Smooth muscle cell (in vitro differentiated cells): Measurements from ENCODE around the gene PRIMA1. TPM values are rescaled to one million over a fixed set of nuclear protein-coding genes. Genes with fewer than 3 reads are reported as not detected.

Experiments
- DNase-seq: peaks from one replicate; lab custom pipeline; 2025; ENCODE audit not compliant: unreplicated experiment; lab: John Stamatoyannopoulos, UW
- H2AFZ ChIP-seq: fragments of 200-600 bp; sonication (generic); 2 replicates; pipeline ENCODE4 v1.6.0; 2016; ENCODE audit warnings: antibody characterized with exemption, low read depth, mild to moderate bottlenecking
- H3F3A ChIP-seq: fragments of 200-600 bp; sonication (generic); 2 replicates; pipeline ENCODE4 v1.6.0; 2017; ENCODE audit warnings: antibody characterized with exemption, low read depth
- H3K27ac ChIP-seq: fragments of 200-600 bp; sonication (generic); 2 replicates; pipeline ENCODE4 v1.5.1; 2016; ENCODE audit warnings: low read depth, mild to moderate bottlenecking
- H3K27me3 ChIP-seq: fragments of 200-600 bp; sonication (generic); 2 replicates; pipeline ENCODE4 v1.6.1; 2016; ENCODE audit warnings: low read depth, mild to moderate bottlenecking
- H3K36me3 ChIP-seq: fragments of 200-600 bp; sonication (generic); 2 replicates; pipeline ENCODE4 v1.5.1; 2016; ENCODE audit warnings: low read depth
- H3K4me1 ChIP-seq: fragments of 200-600 bp; sonication (generic); 2 replicates; pipeline ENCODE4 v1.5.1; 2016; ENCODE audit warnings: low read depth
- H3K4me2 ChIP-seq: fragments of 200-600 bp; sonication (generic); 2 replicates; pipeline ENCODE4 v1.6.0; 2016; ENCODE audit warnings: mild to moderate bottlenecking
- H3K4me3 ChIP-seq: fragments of 200-600 bp; sonication (generic); 2 replicates; pipeline ENCODE4 v1.5.1; 2016; ENCODE audit warnings: mild to moderate bottlenecking
- H3K79me2 ChIP-seq: fragments of 200-600 bp; sonication (generic); 2 replicates; pipeline ENCODE4 v1.6.0; 2016; ENCODE audit warnings: low read depth, mild to moderate bottlenecking
- H3K9ac ChIP-seq: fragments of 200-600 bp; sonication (generic); 2 replicates; pipeline ENCODE4 v1.6.0; 2016; ENCODE audit warnings: low read depth
- H3K9me3 ChIP-seq: fragments of 200-600 bp; sonication (generic); replicated peaks from 2 replicates; pipeline ENCODE4 v1.5.1; 2016; ENCODE audit warnings: low read depth
- H4K20me1 ChIP-seq: fragments of 200-600 bp; sonication (generic); 2 replicates; pipeline ENCODE4 v1.6.0; 2016; ENCODE audit warnings: low read depth
- CTCF ChIP-seq: fragments of 200-600 bp; sonication (generic); IDR thresholded peaks from 2 replicates; pipeline ENCODE4 v1.5.1; 2017; ENCODE audit warnings: borderline replicate concordance, mild to moderate bottlenecking, antibody characterized with exemption; ENCODE audit not compliant: insufficient read depth, poor library complexity, severe bottlenecking
- WGBS: methylation state at CpG from one replicate; pipeline ENCODE4 v1.1.7; 2016; ENCODE audit warnings: low lambda C conversion rate; 5-methylcytosine and 5-hydroxymethylcytosine counted together
- polyA plus RNA-seq: library from polyadenylated mRNA; unstranded; fragments of >200 nt; fragmentation: Nextera tagmentation; extraction: Ambion mirVana; gene quantifications from 2 replicates; pipeline ENCODE4 v1.2.1, GENCODE V29; 2016
- total RNA-seq: library from RNA; depleted of rRNA; stranded (reverse); fragments of >200 nt; gene quantifications from 2 replicates; pipeline ENCODE4 v1.2.3, GENCODE V29; 2014

The PRIMA1 gene
- total and polyA plus RNA-seq, 2 experiments from 2014 or later, result not detected

GRCh38 chr14:93720076-93720815 lies 68.0 kb downstream of the PRIMA1 start:
- Histone ChIP-seq H2AFZ (no peak overlapping the region), H3K9ac (no peak overlapping the region), H3K27ac (no peak overlapping the region), H3K9me3 (no peaks in the 10 kb centered on the region), H3K4me1 (no peaks in the 10 kb centered on the region), H3K27me3 (no peaks in the 10 kb centered on the region), H3K79me2 (no peaks in the 10 kb centered on the region), H3K36me3 (no peaks in the 10 kb centered on the region), H3F3A (no peaks in the 10 kb centered on the region), H3K4me3 (no peak overlapping the region), H4K20me1 (no peaks in the 10 kb centered on the region), H3K4me2 (no peak overlapping the region)
- TF ChIP-seq CTCF, result no peak
- WGBS, result 87% methylated on average over 12 of the region's 12 CpGs
- DNase-seq, result no peak

GRCh38 chr14:93719256-93719655 lies 69.0 kb downstream of the PRIMA1 start:
- no peak for DNase-seq

GRCh38 chr14:93717668-93718320 lies 70.5 kb downstream of the PRIMA1 start:
- Histone ChIP-seq H3K79me2 (no peaks in the 10 kb centered on the region), H4K20me1 (no peaks in the 10 kb centered on the region), H3K4me1 (no peaks in the 10 kb centered on the region), H3K36me3 (no peaks in the 10 kb centered on the region), H3K9me3 (no peaks in the 10 kb centered on the region), H3K27ac (no peak overlapping the region), H3K9ac (no peak overlapping the region), H3K27me3 (no peaks in the 10 kb centered on the region), H3K4me3 (no peak overlapping the region), H2AFZ (no peak overlapping the region), H3F3A (no peaks in the 10 kb centered on the region), H3K4me2 (no peak overlapping the region)
- TF ChIP-seq CTCF, result no peak
- no peak for DNase-seq
- WGBS, result 88% methylated on average over 13 of the region's 13 CpGs

More at GRCh38 chr14:93719256-93719655, 69.0 kb downstream of the PRIMA1 start:
- Histone ChIP-seq H3K4me3 (no peak overlapping the region), H3K9ac (no peak overlapping the region), H3K4me2 (no peak overlapping the region), H3K4me1 (no peaks in the 10 kb centered on the region), H3F3A (no peaks in the 10 kb centered on the region), H3K79me2 (no peaks in the 10 kb centered on the region), H3K27me3 (no peaks in the 10 kb centered on the region), H3K36me3 (no peaks in the 10 kb centered on the region), H3K27ac (no peak overlapping the region), H3K9me3 (no peaks in the 10 kb centered on the region), H2AFZ (no peak overlapping the region), H4K20me1 (no peaks in the 10 kb centered on the region)
- 82% methylated on average over 3 of the region's 3 CpGs for WGBS
- TF ChIP-seq CTCF, result no peak
